GM13976 (cell line): ENCODE data around the gene LPP.

ENCODE experiments used
- DNase-seq: peaks from one replicate; pipeline ENCODE4 v3.0.0; 2012; ENCODE audit warnings: low spot score
- in situ Hi-C: fragments of 300-500 bp; cut with MboI; formaldehyde crosslinking; loops from one replicate; pipeline ENCODE4 v1.12.0; 2022; ENCODE audit warnings: low sequenced_read_pairs, mixed read lengths, inconsistent platforms; ENCODE audit not compliant: unreplicated experiment
- TF ChIP-seq, protein P1 (sequence below): IDR thresholded peaks from 2 replicates; pipeline ENCODE4 v1.5.1; 2012; ENCODE audit warnings: borderline replicate concordance, mild to moderate bottlenecking; ENCODE audit not compliant: insufficient read depth; ENCODE audit errors: extremely low read depth, missing control alignments, control extremely low read depth

The LPP gene

DNA sequence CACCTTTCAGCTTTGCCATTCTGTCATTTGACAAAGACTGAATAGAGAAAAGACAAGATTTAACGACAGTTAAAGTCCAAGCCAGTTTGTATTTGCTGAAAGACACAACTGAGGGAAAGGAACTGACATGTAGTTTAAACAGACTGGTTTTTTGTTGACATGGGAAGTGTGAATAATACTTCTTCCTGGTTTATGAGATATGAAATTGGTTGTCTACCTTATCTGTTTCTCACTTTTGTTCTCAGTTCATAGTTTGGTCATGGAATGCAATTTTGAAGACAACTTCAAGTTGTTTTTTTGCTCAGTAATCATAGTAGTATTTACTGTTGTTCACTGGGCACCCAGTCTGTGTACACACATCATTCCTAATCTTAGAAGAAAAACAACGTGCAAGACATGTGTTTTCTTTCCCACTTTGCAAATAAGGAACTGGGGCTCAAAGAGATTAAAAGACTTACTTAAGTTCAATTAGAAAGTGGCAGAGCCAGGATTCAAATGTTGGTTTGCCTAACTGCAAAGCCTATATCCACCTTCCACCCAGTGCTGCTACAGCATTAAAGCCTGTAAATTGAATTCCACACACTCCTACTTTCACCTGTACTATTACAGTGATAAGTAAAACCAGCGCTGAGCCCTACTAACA is 103.5 kb downstream of the LPP start:
- DNase-seq = no peak
- in situ Hi-C loops = no loop called here
- TF ChIP-seq, protein P1, sequence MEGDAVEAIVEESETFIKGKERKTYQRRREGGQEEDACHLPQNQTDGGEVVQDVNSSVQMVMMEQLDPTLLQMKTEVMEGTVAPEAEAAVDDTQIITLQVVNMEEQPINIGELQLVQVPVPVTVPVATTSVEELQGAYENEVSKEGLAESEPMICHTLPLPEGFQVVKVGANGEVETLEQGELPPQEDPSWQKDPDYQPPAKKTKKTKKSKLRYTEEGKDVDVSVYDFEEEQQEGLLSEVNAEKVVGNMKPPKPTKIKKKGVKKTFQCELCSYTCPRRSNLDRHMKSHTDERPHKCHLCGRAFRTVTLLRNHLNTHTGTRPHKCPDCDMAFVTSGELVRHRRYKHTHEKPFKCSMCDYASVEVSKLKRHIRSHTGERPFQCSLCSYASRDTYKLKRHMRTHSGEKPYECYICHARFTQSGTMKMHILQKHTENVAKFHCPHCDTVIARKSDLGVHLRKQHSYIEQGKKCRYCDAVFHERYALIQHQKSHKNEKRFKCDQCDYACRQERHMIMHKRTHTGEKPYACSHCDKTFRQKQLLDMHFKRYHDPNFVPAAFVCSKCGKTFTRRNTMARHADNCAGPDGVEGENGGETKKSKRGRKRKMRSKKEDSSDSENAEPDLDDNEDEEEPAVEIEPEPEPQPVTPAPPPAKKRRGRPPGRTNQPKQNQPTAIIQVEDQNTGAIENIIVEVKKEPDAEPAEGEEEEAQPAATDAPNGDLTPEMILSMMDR = no peak

DNA sequence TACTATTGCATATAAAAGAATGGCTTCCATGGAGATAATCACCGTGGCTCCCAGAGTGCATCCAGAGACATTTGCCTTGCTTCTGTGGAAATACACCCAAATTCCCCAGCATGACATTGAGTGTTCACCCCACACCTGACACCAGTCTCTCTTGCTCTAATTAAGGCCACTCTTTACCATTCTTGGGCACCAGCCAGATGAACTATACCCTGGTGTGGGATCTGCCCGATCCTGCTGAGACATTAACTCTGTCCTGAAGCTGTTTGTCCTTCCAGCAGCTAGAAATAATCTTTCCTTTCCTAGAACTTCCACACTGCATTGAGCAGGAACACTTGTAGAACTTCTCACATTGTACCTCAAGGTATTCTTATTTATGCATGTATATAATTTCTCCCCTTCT is 105.2 kb downstream of the LPP start:
- TF ChIP-seq, protein P1 = no peak
- in situ Hi-C loops = no loop called here
- DNase-seq = no peak

DNA sequence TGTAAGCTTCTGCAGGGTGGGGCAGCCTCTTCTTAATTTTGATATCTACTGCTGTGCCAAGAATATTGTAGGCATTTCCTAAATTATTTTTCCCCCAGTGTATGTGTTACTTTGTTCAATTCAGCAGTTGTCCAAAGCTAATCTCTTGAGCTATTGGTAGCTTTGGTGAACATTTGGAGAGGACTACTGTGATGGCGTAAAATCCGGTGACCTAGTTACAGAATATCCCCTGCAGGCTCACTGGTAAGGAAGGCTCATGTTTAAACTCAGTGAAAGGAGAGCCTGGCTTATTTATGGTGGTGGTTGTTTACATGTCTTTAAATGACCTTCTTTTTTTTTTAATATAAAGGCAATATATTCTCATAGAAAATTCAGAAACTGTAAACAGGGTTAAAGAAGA is 105.6 kb downstream of the LPP start:
- TF ChIP-seq, protein P1 = no peak
- no peak for DNase-seq
- in situ Hi-C loops = no loop called here

DNA sequence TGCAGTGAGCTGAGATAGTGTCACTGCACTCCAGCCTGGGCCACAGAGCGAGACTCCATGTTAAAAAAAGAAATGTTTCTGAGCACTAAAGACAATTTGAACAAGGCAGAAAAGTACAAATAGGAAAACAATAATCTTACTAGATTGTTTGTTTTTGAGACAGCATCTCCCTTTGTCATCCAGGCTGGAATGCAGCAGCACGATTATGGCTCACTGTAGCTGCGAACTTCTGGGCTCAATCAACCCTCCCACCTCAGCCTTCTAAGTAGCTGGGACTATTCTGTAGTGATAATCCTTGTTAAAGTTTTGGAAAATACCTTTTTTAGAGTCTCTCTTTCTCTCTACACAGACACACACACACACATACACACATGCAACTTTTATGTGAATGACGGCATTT is 107.1 kb downstream of the LPP start:
- TF ChIP-seq, protein P1 = no peak
- no peak for DNase-seq
- in situ Hi-C loops = no loop called here

DNA sequence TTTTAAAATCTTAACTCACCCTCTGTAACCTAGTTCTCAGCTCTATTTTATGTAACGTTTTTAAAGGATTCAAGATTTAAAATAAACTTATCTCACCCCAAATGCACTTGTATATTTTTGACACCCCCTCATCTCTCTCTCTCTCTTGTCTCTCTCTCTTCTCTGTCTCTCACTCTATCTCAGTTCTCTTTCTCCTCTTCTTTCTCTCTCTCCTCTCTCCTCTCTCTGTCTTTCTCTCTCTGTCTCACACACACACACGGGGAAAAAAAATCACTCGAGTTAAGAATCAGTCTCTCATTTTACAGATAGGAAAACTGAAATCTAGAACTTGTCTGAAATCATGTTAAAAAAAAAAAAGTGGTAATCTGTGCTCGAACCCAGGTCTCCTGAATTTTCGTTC is 108.5 kb downstream of the LPP start:
- DNase-seq = no peak
- in situ Hi-C loops = no loop called here
- TF ChIP-seq, protein P1 = no peak

DNA sequence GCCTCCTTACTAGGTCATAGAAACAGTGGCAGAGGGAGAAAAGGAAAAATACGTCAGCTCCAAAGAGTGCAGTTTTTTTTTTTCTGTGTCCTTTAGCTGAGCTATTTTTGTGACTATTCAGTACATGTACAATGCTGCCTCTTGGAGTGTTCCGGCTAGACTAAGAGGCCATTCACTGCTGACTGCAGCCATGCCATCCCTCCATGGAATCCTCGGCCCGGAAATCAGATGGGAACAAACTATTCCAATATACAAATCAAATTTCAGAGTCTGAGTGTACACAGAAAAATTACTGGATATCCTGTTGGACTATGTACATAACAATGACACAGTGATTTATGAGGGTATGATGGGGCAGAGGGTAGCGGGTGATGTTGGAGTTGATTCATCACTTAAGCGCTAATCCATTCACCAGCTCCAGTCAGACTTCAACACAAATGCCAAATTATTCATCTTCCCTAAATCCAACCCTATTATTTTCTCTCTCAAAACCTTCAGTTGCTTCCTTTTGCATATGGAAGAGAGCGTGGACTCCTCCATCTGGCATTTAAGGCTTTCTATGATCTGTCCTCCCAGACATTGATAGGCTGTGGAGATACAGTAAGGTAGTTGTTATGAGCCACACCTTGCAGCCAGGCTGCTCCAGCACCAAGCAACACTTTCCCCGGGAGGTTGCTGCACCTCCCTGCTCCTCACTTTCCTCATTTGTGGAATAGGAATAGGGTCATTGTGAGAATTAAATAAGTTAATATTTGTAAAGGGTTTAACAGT is 109.1 kb downstream of the LPP start:
- in situ Hi-C loops = no loop called here
- DNase-seq = no peak
- TF ChIP-seq, protein P1 = no peak
